GM12878 (cell line): ENCODE results near the gene TGFBI. TPM values are rescaled to one million over a fixed set of nuclear protein-coding genes. Genes with fewer than 3 reads are reported as not detected.

Experiments
- ATAC-seq: fragments of 200-7000 bp; cut with Tn5 transposase; 3 replicates; pipeline ENCODE4 v1.9.1; 2020; ENCODE audit warnings: mild to moderate bottlenecking, moderate library complexity
- BruUV-seq: library from RNA; stranded (reverse); fragments of 400-500 nt; replicated peaks from 2 replicates; lab custom pipeline; 2021; lab: Mats Ljungman, UMichigan
- CTCF ChIA-PET: fragments of 300-600 bp; sonication (Branson Sonifier 250); formaldehyde crosslinking; extraction: SDS; loops from one replicate; lab custom pipeline; 2021; ENCODE audit warnings: inconsistent platforms; lab: Yijun Ruan, JAX
- POLR2A ChIA-PET: fragments of 350-600 bp; formaldehyde crosslinking; extraction: SDS; loops from one replicate; lab custom pipeline; 2021; ENCODE audit warnings: inconsistent platforms; lab: Charles Lee
- RAD21 ChIA-PET: fragments of 300-600 bp; sonication (Branson Sonifier 250); formaldehyde crosslinking; loops from one replicate; lab custom pipeline; 2023; ENCODE audit warnings: antibody characterized with exemption; ENCODE audit not compliant: unreplicated experiment; lab: Charles Lee
- SMC1A ChIA-PET: fragments of 300-600 bp; sonication (Branson Sonifier 250); formaldehyde crosslinking; loops from one replicate; lab custom pipeline; 2023; ENCODE audit not compliant: unreplicated experiment, uncharacterized antibody; lab: Charles Lee
- DNase-seq: peaks from one replicate; pipeline ENCODE4 v3.0.0-alpha.2; 2011; ENCODE audit warnings: low read depth, low spot score
- FAIRE-seq: peaks from 3 replicates; lab custom pipeline; 2011; peaks lifted over from hg19 to GRCh38; lab: Jason Lieb, UNC
- H2AFZ ChIP-seq: 2 replicates; pipeline ENCODE4 v1.6.0; 2011; ENCODE audit warnings: low read depth, low read length, control low read depth; ENCODE audit not compliant: control insufficient read depth
- H3K27ac ChIP-seq: 2 replicates; pipeline ENCODE4 v1.5.1; 2011; ENCODE audit warnings: control low read depth; ENCODE audit not compliant: control insufficient read depth, insufficient read depth
- H3K27me3 ChIP-seq, 2 experiments: replicated peaks in 1 of 2; 2 replicates each; pipeline versions ENCODE4 v1.6.0 to v1.6.1; 2011; ENCODE audit warnings: low read length in 1 of 2; ENCODE audit not compliant: control insufficient read depth in 2 of 2, insufficient read depth in 2 of 2
- H3K36me3 ChIP-seq, 2 experiments: 2 replicates each; pipeline ENCODE4 v1.5.1; 2011; ENCODE audit warnings: low read length in 1 of 2; ENCODE audit not compliant: control insufficient read depth in 2 of 2, insufficient read depth in 2 of 2
- H3K4me1 ChIP-seq: 2 replicates; pipeline ENCODE4 v1.6.1; 2011; ENCODE audit warnings: mild to moderate bottlenecking, low read length, moderate library complexity, mixed read lengths; ENCODE audit not compliant: control insufficient read depth, insufficient read depth
- H3K4me2 ChIP-seq: 2 replicates; pipeline ENCODE4 v1.6.0; 2011; ENCODE audit warnings: control low read depth; ENCODE audit not compliant: control insufficient read depth, insufficient read depth
- H3K4me3 ChIP-seq: fragments of 200-600 bp; sonication (generic); 2 replicates; pipeline ENCODE4 v1.5.1; 2016
- H3K79me2 ChIP-seq: 2 replicates; pipeline ENCODE4 v1.6.0; 2011; ENCODE audit warnings: low read length; ENCODE audit not compliant: control insufficient read depth, insufficient read depth
- H3K9ac ChIP-seq: 2 replicates; pipeline ENCODE4 v1.8.0; 2011; ENCODE audit warnings: low read length, control low read depth, mixed read lengths; ENCODE audit not compliant: control insufficient read depth, insufficient read depth
- H3K9me3 ChIP-seq: replicated peaks from 3 replicates; pipeline ENCODE4 v1.5.1; 2011; ENCODE audit warnings: mild to moderate bottlenecking, low read length; ENCODE audit not compliant: control insufficient read depth, insufficient read depth
- H4K20me1 ChIP-seq: 2 replicates; pipeline ENCODE4 v1.6.0; 2011; ENCODE audit not compliant: control insufficient read depth, insufficient read depth
- CTCF ChIP-seq, 3 experiments: IDR thresholded peaks in 2 of 3; conservative IDR thresholded peaks in 1 of 3; 2 replicates each; pipeline ENCODE4 v1.5.1; 2011; ENCODE audit warnings: low read depth in 3 of 3, low read length in 3 of 3, mild to moderate bottlenecking in 3 of 3, control low read depth in 2 of 3, moderate library complexity in 2 of 3, inconsistent platforms in 1 of 3, mixed read lengths in 1 of 3; ENCODE audit not compliant: control insufficient read depth in 2 of 3, insufficient read depth in 1 of 3; ENCODE audit errors: extremely low read depth in 1 of 3
- MTA3 ChIP-seq: IDR thresholded peaks from 2 replicates; pipeline ENCODE4 v1.6.1; 2012; ENCODE audit warnings: low read length, inconsistent platforms, borderline replicate concordance
- NRF1 ChIP-seq: conservative IDR thresholded peaks from 2 replicates; pipeline ENCODE4 v1.6.1; 2011; ENCODE audit warnings: mild to moderate bottlenecking, low read depth, low read length, improper control_type of control experiment
- PBX3 ChIP-seq: IDR thresholded peaks from 2 replicates; pipeline ENCODE4 v1.6.1; 2011; ENCODE audit warnings: mild to moderate bottlenecking, low read depth, low read length, moderate library complexity; ENCODE audit not compliant: insufficient replicate concordance
- WGBS: methylation state at CpG from one replicate; pipeline ENCODE4 v1.1.6; 2016; ENCODE audit warnings: low lambda C conversion rate; ENCODE audit not compliant: insufficient replicate concordance, insufficient coverage; ENCODE audit errors: missing lambda C conversion rate; 5-methylcytosine and 5-hydroxymethylcytosine counted together
- in situ Hi-C: fragments of 300-500 bp; cut with MboI; formaldehyde crosslinking; loops from 9 replicates; pipeline ENCODE4 v1.14.3; 2018; ENCODE audit warnings: mixed read lengths
- intact Hi-C: fragments of 100-400 bp; cut with micrococcal nuclease; formaldehyde crosslinking; loops from one replicate; pipeline ENCODE4 v1.14.2; 2022; ENCODE audit not compliant: unreplicated experiment
- polyA plus RNA-seq, 11 experiments: library from polyadenylated mRNA; depleted of rRNA in 4 of 11; unstranded in 6 of 11; stranded (reverse) in 5 of 11; fragments of >200 nt; fragmentation: Nextera tagmentation in 4 of 11; fragmentation: Illumina TruSeq in 1 of 11; extraction: Ambion mirVana in 4 of 11; extraction: Trizol in 1 of 11; gene quantifications; 1 replicate in 1 of 11; 2 replicates in 10 of 11; pipeline versions ENCODE4 v1.2.1 to v1.2.3, GENCODE V29; 2011 to 2016; ENCODE audit warnings: inconsistent platforms in 2 of 11, missing spikeins in 2 of 11, low read depth in 1 of 11
- total RNA-seq, 4 experiments: library from RNA; depleted of rRNA in 3 of 4; stranded (reverse); fragments of >200 nt in 3 of 4; fragmentation: Illumina TruSeq in 1 of 4; extraction: Trizol in 1 of 4; gene quantifications; 2 replicates each; pipeline versions ENCODE4 v1.2.1 to v1.2.3, GENCODE V29; 2013 to 2021

TGFBI gene
- total and polyA plus RNA-seq, 10 of the 15 experiments (the other 5 are each of a cell fraction or from before 2014, with no cell fraction given), result 0.12 to 1.8 (median 0.19) TPM

GRCh38 chr5:136079195-136079985 is 50.6 kb downstream of the TGFBI start:
- no peak overlapping the region for H2AFZ ChIP-seq
- TF ChIP-seq CTCF (IDR thresholded peaks at IDR 0.05 in 2 of 3, conservative IDR thresholded peaks at IDR 0.05 in 1 of 3; ENCODE audit: control insufficient read depth in 2 of 3, extremely low read depth in 1 of 3, insufficient read depth in 1 of 3, low read depth in 3 of 3, low read length in 3 of 3) (peak in 1 of 3 experiments; percentile 28; a peak in 2 of 6 replicates), MTA3 (no peak), PBX3 (no peak), NRF1 (no peak)
- H3K27me3 ChIP-seq, result peaks cover 0 to 2% of the 10 kb centered on the region in 2 experiments; a peak in 2 of 4 replicates
- 25% methylated on average over 25 of the region's 25 CpGs for WGBS
- ChIA-PET POLR2A (interaction anchor here (1.3 kb wide), 1 partner anchor 13 kb away, joined by 3 read pairs; no protein-coding TSS in a partner anchor), RAD21 (interaction anchor here (0.6 to 2.4 kb wide), 5 partner anchors 21 to 188 kb away, joined by 3 to 18 read pairs (median 3); no protein-coding TSS in a partner anchor), SMC1A (interaction anchor here (0.7 to 4.7 kb wide), 7 partner anchors 11 to 125 kb away, joined by 3 to 56 read pairs (median 8); partner anchors contain the start of gene SMAD5), CTCF (interaction anchor here (1.2 to 9.1 kb wide), 3 partner anchors 15 to 91 kb away, joined by 8 to 74 read pairs (median 64); no protein-coding TSS in a partner anchor)
- H3K9ac ChIP-seq, result no peak overlapping the region
- H3K4me1 ChIP-seq, result no peaks in the 10 kb centered on the region; the same call in 1 of the 2 replicates
- H3K4me2 ChIP-seq, result peak overlapping the region; percentile 19
- ATAC-seq (no peak), FAIRE-seq (no peak), DNase-seq (no peak)
- no peaks in the 10 kb centered on the region for H3K79me2 ChIP-seq
- no peak overlapping the region for H3K27ac ChIP-seq
- in situ Hi-C loops, result loop anchor here (5.0 kb wide), 1 partner anchor 192 kb away; no protein-coding TSS in a partner anchor
- no peak overlapping the region for H3K4me3 ChIP-seq
- intact Hi-C loops, result no loop called here
- no peaks in the 10 kb centered on the region for H4K20me1 ChIP-seq
- no peaks in the 10 kb centered on the region for H3K9me3 ChIP-seq
- BruUV-seq, result no TSS peak
- no peaks in the 10 kb centered on the region for H3K36me3 ChIP-seq
